ENCODE results near the gene GAS7.

DNA sequence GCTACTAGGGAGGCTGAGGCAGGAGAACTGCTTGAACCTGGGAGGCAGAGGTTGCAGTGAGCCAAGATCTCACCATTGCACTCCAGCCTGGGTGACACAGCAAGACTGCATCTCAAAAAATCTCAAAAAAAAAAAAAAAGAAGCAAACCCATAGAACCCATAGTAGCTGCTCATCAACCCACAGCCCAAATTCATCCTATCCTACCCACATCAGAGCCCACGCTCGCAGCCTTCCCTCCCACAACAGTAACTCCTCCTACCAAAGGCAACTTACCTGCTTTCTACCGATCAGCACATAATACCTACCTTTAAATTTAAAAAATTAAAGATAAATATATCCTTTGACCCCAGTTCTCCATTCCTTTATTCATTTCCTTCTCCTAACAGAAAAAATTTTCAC lies 94.7 kb downstream of the GAS7 start:
- TF ChIP-seq, protein P1, sequence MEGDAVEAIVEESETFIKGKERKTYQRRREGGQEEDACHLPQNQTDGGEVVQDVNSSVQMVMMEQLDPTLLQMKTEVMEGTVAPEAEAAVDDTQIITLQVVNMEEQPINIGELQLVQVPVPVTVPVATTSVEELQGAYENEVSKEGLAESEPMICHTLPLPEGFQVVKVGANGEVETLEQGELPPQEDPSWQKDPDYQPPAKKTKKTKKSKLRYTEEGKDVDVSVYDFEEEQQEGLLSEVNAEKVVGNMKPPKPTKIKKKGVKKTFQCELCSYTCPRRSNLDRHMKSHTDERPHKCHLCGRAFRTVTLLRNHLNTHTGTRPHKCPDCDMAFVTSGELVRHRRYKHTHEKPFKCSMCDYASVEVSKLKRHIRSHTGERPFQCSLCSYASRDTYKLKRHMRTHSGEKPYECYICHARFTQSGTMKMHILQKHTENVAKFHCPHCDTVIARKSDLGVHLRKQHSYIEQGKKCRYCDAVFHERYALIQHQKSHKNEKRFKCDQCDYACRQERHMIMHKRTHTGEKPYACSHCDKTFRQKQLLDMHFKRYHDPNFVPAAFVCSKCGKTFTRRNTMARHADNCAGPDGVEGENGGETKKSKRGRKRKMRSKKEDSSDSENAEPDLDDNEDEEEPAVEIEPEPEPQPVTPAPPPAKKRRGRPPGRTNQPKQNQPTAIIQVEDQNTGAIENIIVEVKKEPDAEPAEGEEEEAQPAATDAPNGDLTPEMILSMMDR (CRISPR knock-in tag; IDR thresholded peaks at IDR 0.05): no peak
- TF ChIP-seq ZNF296 (CRISPR knock-in tag; conservative IDR thresholded peaks at IDR 0.05) (no peak), SUZ12 (IDR thresholded peaks at IDR 0.05; ENCODE audit: low read depth, low read length) (no peak), NR2F6 (IDR thresholded peaks at IDR 0.05) (no peak), NR2F6 (CRISPR knock-in tag; IDR thresholded peaks at IDR 0.05) (no peak), GABPA (IDR thresholded peaks at IDR 0.05; ENCODE audit: low read depth, low read length) (no peak), GABPA (CRISPR knock-in tag; IDR thresholded peaks at IDR 0.05; ENCODE audit: low read depth) (no peak), ADNP (CRISPR knock-in tag; IDR thresholded peaks at IDR 0.05) (no peak), ZNF331 (CRISPR knock-in tag; IDR thresholded peaks at IDR 0.05) (no peak)
- TF ChIP-seq, protein P2, sequence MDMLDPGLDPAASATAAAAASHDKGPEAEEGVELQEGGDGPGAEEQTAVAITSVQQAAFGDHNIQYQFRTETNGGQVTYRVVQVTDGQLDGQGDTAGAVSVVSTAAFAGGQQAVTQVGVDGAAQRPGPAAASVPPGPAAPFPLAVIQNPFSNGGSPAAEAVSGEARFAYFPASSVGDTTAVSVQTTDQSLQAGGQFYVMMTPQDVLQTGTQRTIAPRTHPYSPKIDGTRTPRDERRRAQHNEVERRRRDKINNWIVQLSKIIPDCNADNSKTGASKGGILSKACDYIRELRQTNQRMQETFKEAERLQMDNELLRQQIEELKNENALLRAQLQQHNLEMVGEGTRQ (IDR thresholded peaks at IDR 0.05; ENCODE audit: low read depth, low read length): no peak
- TF ChIP-seq, protein P2 (CRISPR knock-in tag; IDR thresholded peaks at IDR 0.05; ENCODE audit: borderline replicate concordance): no peak
